Lower lobe of right lung (tissue), 2 donors: ENCODE data around the gene NFATC2. TPM values are rescaled to one million over a fixed set of nuclear protein-coding genes. Genes with fewer than 3 reads are reported as not detected.

Source experiments
- ATAC-seq, 2 donors: fragments of 200-7000 bp; cut with Tn5 transposase; one replicate each; pipeline ENCODE4 v1.9.1; 2020 to 2022; ENCODE audit warnings: mild to moderate bottlenecking in 2 of 2, moderate library complexity in 2 of 2
- DNase-seq: peaks from one replicate; pipeline ENCODE4 v3.0.0-alpha.2; 2020
- H3K27ac ChIP-seq: fragments of 200-600 bp; one replicate; pipeline ENCODE4 v1.8.0; 2022
- H3K27me3 ChIP-seq: fragments of 200-600 bp; one replicate; pipeline ENCODE4 v1.8.0; 2022; ENCODE audit warnings: low read depth
- H3K36me3 ChIP-seq: fragments of 200-600 bp; one replicate; pipeline ENCODE4 v1.8.0; 2022; ENCODE audit warnings: mild to moderate bottlenecking
- H3K4me1 ChIP-seq: fragments of 200-600 bp; one replicate; pipeline ENCODE4 v1.8.0; 2022
- H3K4me3 ChIP-seq: fragments of 200-600 bp; one replicate; pipeline ENCODE4 v1.8.0; 2022; ENCODE audit warnings: mild to moderate bottlenecking
- H3K9me3 ChIP-seq: fragments of 200-600 bp; one replicate; pipeline ENCODE4 v1.8.0; 2022
- CTCF ChIP-seq: fragments of 200-600 bp; IDR thresholded peaks from one replicate; pipeline ENCODE4 v1.8.0; 2022; ENCODE audit warnings: antibody characterized with exemption, mild to moderate bottlenecking
- intact Hi-C: fragments of 100-400 bp; cut with DNase I; formaldehyde crosslinking; loops from one replicate; pipeline ENCODE4 v1.11.0; 2022
- total RNA-seq: library from RNA; stranded (reverse); fragmentation: NEBNext Ultra II Directional; extraction: Animal tissue kit (Norgen Biotek cat#: 25700); gene quantifications from one replicate; pipeline ENCODE4 v1.2.1, GENCODE V29; 2021
- donor health status: DM: no; HTN: yes; CAD: no; lungs with severe emphysema.

NFATC2 gene
- total RNA-seq, 1 donor from 2014 or later, result 6.6 TPM

GRCh38 chr20:51392614-51393186, 149.8 kb downstream of the NFATC2 start:
- Histone ChIP-seq H3K9me3 (no peaks in the 10 kb centered on the region), H3K4me1 (peaks cover 31% of the 10 kb centered on the region), H3K27ac (no peak overlapping the region), H3K27me3 (no peaks in the 10 kb centered on the region), H3K4me3 (no peak overlapping the region), H3K36me3 (no peaks in the 10 kb centered on the region)
- no peak for TF ChIP-seq CTCF
- ATAC-seq, result no peak
- intact Hi-C loops, result no loop called here
- DNase-seq, result no peak

DNA sequence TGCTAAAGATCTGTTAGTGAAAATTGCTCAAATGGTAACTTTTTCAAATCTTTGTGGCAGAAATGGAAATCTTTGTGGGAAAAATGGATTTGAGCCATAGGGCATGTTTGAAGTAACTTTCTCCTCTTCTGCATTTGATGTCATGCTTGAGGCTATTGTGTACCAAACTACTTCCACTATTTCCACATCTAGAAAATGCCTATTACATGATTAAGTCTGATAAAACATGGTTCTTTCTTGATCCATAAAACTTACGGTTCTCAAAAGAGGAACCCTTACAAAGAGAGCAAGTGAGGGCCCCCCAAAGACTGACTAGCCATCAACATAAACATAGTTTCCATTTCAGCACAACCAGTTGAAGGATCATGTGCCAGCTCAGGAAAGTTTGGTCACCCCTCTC, 150.6 kb downstream of the NFATC2 start:
- DNase-seq (no peak), ATAC-seq (no peak)
- Histone ChIP-seq H3K36me3 (no peaks in the 10 kb centered on the region), H3K4me1 (peaks cover 31% of the 10 kb centered on the region), H3K27ac (no peak overlapping the region), H3K9me3 (no peaks in the 10 kb centered on the region), H3K27me3 (no peaks in the 10 kb centered on the region), H3K4me3 (no peak overlapping the region)
- no peak for TF ChIP-seq CTCF
- intact Hi-C loops, result no loop called here

DNA sequence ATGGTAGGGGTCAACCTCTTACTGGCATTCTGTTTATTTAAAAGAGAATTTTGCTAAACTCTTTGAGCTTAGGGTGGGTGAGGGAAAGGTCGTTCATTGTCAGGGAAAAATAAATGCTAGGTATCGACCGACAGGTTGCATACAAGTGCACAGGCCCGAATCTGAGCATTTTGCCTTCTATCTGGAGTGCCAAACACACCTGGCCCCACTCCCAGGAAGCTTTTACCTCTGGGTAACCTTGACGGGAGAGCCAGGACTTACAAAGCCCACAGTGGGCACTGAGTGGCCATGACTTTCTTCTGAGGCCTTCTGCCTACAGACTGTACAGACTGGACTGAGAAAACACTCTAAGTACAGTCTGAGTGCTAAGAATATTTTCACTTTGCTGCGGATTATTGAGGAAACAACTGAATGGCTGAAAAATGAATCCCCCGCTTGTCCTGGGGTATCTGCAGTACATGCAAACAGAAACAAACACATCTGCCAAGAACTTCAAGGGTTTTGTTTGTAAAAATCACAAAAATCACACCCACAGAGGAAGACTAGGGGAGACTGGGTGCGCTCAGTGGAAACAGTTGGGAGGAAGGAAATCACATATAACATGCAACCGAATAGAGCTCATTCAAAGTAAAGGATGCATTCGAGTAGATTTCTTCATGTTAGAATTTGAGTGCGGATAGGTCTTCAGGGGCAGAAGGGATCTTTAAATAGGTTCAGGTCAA, 152.8 kb downstream of the NFATC2 start:
- TF ChIP-seq CTCF, result no peak
- Histone ChIP-seq H3K4me3 (no peak overlapping the region), H3K9me3 (no peaks in the 10 kb centered on the region), H3K27me3 (no peaks in the 10 kb centered on the region), H3K36me3 (no peaks in the 10 kb centered on the region), H3K27ac (no peak overlapping the region), H3K4me1 (peaks cover 36% of the 10 kb centered on the region)
- ATAC-seq (no peak), DNase-seq (no peak)
- intact Hi-C loops, result loop anchor here (5.0 kb wide), 1 partner anchor 203 kb away; no protein-coding TSS in a partner anchor

DNA sequence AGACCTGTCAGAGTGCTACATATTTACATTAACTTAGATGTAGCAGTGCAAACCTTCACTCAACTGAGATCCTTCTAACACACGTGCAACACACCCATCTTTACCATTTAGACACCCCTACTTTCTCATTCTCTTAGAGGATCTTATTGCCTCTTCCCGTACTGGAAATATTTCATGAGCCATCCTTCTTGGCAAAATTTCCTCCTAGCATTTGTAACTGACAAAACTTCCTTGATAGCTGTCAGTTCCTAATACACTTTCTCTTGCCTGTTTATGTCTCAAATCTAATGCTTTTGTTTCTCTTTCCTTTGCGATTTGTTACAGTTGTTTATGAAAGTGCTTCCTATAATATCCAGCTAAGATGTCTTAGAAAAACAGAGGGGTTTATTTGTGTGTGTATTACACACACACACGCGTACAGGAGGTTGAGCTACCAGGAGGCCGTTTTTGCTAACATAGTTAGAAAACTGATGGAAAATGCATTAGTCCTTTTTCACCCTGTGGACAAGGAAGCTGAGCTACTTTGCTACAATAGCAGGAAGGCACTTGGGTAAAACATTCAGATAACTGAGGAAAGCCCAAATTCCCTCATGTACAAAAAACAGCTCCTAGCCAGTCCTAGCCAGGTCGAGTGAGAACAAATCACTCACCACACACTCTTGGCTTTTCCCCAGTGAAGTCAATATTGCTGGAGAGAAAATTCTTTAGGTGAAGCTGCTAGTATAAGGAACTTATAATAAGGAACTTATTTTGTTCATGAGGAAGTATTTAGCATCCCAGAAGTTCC, 153.6 kb downstream of the NFATC2 start:
- Histone ChIP-seq H3K4me1 (peaks cover 33% of the 10 kb centered on the region), H3K27ac (no peak overlapping the region), H3K4me3 (no peak overlapping the region), H3K27me3 (no peaks in the 10 kb centered on the region), H3K36me3 (no peaks in the 10 kb centered on the region), H3K9me3 (no peaks in the 10 kb centered on the region)
- TF ChIP-seq CTCF, result no peak
- ATAC-seq, result no peak
- intact Hi-C loops, result loop anchor here (5.0 kb wide), 1 partner anchor 203 kb away; no protein-coding TSS in a partner anchor
- no peak for DNase-seq

DNA sequence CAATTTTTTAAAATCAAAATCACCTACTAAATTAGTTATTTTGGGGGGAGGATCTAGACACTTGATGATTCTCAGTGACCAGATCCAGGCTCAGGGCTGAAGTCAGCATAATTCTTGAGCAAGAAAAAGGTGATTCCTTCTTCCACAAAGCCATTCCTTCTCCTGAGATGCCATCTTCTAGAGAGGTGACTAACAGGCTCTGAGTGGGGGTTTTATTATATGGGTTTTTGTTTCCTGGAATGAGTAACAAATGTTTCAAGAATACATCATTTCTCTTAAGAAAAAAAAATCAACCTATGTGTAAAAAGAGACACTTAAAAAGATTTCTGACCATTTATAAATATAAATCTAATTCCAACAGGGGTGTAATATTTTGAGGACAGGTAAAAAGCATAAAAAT, 154.3 kb downstream of the NFATC2 start:
- no peak for TF ChIP-seq CTCF
- DNase-seq, result no peak
- Histone ChIP-seq H3K4me3 (no peak overlapping the region), H3K36me3 (no peaks in the 10 kb centered on the region), H3K4me1 (peaks cover 25% of the 10 kb centered on the region), H3K27ac (no peak overlapping the region), H3K9me3 (no peaks in the 10 kb centered on the region), H3K27me3 (no peaks in the 10 kb centered on the region)
- no peak for ATAC-seq
- intact Hi-C loops, result loop anchor here (5.0 kb wide), 1 partner anchor 204 kb away; no protein-coding TSS in a partner anchor
